SK-N-SH (cell line): ENCODE results near the gene SAA4.

Experiments
- CTCF ChIP-seq: fragments of 200-600 bp; sonication (generic); IDR thresholded peaks from 2 replicates; pipeline ENCODE4 v1.6.1; 2017; ENCODE audit warnings: antibody characterized with exemption, mild to moderate bottlenecking, moderate library complexity
- EZH2phosphoT487 ChIP-seq: fragments of 200-600 bp; sonication (generic); IDR thresholded peaks from 2 replicates; pipeline ENCODE4 v1.6.1; 2017; ENCODE audit warnings: low read depth, mixed run types, mild to moderate bottlenecking, antibody characterized with exemption, moderate library complexity, borderline replicate concordance
- IRF3 ChIP-seq: fragments of 150-350 bp; IDR thresholded peaks from 2 replicates; pipeline ENCODE4 v1.6.1; 2016; ENCODE audit warnings: mild to moderate bottlenecking, low read depth, low read length
- RXRA ChIP-seq: IDR thresholded peaks from 2 replicates; pipeline ENCODE4 v1.4.0; 2012; ENCODE audit warnings: low read depth, mild to moderate bottlenecking, borderline replicate concordance
- TAF1 ChIP-seq: IDR thresholded peaks from 2 replicates; pipeline ENCODE4 v1.6.1; 2012; ENCODE audit warnings: low read depth, mild to moderate bottlenecking, low read length, moderate library complexity, borderline replicate concordance

GRCh38 chr11:18235394-18236334, 938 bp downstream of the SAA4 start:
- TF ChIP-seq EZH2phosphoT487 (no peak), TAF1 (no peak), CTCF (no peak), RXRA (no peak), IRF3 (no peak)
